HG03095 (cell line): ENCODE results near the gene MYLK2.

Source experiments
- ATAC-seq: cut with Tn5 transposase; IDR thresholded peaks from one replicate; pipeline ENCODE4 v1.9.1; 2021; ENCODE audit warnings: moderate library complexity; ENCODE audit not compliant: unreplicated experiment

MYLK2 gene

DNA sequence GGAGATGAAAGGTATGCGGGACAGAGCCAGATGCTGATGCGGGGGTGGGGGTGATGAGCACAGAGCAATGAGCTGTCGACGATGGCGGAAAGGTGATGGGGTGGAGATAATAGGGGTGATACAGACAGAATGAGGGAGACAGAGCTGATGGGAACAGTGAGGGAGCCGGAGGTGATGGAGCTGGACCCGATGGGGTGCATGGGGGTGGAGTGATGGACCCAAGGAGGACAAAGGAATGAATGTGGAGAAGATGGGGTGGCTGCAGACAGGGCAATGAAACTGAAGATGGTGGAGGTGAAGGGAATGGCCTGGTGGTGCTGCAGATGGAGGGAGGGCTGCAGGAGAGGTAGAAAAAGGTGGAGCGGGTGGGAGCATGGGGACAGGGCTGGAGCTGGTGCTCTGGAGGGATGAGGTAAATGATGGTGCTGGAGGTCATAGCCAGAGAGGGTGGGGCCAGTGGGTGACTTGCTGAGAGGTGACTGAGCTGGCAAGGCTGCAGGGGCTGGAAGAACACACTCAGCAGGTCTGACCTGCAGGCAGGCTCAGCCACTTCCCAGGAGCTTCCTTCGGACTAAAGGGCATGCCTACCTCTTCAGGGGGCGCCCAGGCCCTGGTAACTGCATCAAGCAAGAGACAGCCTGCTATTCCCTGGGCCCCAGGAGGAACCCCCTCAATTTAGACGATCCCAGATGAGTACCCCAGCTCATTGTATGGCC is 32.2 kb downstream of the MYLK2 start:
- ATAC-seq = no peak

DNA sequence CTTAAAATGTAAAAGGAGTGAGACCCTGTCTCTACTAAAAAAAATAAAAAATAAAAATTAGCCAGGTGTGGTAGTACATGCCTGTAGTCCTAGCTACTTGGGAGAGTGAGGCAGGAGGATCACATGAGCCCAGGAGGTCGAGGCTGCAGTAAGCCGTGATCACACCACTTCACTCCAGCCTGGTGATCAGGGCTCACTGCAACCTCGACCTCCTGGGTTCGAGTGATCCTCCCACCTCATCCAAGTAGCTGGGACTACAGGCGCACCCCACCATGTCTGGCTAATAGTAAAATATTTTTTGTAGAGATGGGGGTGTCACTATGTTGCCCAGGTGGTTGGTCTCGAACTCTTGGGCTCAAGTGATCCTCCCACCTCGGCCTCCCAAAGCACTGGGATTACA is 34.3 kb downstream of the MYLK2 start:
- no peak for ATAC-seq

DNA sequence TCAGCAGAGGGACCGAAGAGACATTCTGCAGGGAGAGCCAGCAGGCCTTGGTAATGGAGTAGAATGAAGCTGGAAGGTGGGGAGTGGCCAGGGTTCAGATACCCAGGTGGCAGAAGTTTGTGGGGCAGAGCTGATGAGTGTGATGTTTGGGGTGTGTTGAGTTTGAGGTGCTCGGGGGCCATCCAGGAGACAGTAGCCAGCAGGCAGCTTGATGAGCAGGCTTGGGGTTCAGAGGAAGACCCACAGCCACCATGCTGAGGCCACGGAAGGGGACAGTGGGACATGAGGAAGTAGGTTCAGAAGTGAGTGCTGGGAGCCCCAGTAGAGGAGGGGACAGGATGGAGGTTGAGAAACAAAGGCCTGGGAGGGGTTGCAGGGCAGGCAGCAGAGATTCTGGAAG is 37.4 kb downstream of the MYLK2 start:
- ATAC-seq = no peak

DNA sequence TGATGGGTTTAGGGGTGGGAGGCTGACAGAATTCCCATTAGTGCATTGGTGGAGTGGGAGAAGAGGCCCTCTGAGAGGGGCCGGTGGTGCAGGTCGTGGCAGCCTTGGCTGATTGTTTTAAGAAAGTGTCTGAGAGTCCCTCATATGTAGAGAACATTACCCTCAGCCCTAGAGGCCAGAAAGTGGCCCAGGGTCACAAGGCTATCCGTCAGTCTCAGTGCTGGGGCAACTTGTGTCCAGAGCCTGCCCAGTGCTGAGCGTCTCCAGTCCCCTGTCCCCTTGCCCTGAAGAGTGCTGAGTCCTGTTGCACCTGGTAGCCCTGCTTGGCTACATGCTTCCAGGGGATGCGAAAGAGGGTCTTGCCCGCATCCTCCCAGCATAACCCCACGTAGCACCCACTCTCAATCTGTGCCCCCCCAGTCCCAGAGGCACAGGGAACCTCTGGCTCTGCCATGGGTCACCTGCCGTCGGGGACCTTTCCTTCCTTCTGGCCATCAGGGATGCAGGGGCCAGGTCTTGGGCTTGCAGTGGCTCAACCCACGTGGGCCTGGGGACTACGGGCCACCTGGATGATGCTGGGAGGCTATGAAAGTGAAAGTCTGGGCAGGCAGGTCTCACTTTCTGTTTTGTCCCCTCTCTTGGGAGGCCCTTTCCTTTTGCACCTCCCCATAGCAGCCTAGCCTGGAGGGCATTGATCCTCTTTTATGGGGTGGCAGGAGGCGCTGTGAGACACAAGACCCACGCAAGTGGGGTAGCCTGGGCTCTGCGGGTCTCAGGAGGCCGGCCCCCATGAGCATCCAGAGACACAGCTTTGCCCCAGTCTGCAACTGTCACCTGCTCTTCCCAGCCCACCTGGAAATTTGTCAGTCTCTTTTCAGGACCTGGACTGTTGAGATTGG is 39.0 kb downstream of the MYLK2 start:
- peak; percentile 57 for ATAC-seq

DNA sequence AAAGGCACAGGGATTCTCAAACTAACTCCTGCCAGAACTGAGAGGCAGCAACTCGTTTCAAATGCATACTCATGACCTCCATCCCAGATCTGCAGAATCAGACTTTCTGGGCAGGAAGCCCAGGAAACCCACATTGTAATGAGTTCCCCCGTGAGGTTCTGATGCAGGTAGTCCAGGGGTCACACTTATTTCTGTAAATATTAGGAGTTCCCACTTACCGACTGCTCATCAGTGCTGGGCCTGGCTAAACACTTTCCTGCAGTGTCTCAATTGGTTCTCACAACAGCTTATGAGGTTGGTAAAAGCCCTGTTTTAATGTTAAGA is 39.6 kb downstream of the MYLK2 start:
- ATAC-seq = no peak

DNA sequence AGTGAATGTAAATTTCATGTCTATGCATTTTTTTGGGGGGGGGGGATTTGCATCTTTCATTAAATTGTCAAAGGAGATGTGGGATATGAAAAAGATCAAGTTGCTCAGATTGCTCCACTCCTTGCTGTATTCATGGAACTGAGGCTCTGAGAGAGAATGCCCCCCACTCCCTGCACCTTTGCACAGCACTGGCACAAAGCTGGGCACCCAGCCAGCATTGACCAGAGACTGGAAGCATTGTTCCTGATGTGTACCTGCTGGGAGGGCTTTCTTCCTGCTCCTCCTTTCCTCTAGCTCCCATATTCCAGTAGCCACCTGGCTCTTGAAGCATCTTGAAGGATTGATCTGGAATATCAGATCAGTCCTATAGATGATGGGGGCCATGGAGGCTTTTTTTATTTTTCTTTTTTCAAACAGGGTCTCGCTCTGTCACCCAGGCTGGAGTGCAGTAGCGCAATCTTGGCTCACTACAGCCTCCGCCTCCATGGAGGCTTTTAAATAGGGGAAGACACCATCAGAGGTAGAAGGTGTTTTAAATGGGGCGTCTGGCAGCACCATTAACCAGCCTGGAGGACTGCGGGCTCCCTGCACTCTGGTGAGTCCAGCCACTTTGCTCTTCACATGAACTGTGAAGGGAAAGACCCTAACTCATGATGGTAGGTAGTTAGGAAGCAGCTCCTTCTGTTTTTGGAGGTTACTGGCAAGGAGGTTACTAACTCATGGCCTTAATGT is 40.3 kb downstream of the MYLK2 start:
- no peak for ATAC-seq

DNA sequence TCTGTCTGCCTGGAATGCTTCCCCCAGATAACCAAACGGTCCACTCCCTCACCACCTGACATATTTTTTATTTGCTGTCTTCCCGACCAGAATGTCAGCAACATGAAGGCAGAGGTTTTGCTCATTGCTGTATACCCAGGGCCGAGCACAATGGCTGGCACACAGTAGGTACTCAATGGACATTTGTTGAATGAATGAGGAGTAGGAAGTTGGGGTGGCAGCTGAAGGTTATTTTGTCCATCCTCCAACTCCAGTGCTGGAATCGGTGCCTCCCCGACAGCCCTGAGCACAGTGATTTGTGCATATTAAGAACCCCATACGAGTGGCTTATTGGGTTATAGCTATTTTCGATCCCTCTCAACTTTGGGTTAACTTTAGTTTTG is 40.8 kb downstream of the MYLK2 start:
- ATAC-seq = no peak

DNA sequence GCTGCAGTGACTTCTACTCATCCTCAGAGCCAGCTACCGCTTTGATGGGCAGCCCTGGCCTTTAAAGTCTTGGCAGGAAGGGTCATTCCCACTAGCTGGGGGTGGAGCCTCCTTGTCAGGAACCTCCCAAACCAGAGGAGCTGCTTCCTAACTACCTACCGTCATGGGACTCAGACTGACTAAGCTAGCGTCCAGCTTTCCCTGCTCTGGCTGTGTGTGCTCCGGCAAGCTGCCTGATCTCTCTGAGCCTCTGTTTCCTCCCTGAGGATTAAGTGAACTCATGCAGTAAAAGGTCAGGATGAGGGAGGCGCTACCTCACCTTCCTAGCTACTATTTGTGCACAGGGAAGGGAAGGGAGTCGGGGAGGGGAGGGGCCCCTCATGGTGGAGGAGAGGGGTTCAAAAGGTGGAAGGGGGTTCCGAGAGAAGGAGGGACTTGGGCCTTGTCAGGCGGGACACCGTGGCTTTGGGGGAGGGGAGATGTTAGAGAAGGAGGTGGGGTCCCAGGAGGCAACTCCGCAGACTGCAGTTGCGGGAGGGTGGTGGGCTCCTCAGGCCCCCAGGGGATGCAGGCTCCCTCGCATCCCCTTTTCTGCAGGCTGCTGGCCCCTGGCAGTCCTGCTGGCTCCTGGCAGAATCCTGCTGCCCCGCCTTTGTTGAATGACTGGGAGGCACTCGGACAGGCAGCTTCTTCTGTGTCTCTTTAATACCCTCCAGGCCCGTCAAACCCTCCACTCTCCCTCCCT is 41.4 kb downstream of the MYLK2 start:
- no peak for ATAC-seq

DNA sequence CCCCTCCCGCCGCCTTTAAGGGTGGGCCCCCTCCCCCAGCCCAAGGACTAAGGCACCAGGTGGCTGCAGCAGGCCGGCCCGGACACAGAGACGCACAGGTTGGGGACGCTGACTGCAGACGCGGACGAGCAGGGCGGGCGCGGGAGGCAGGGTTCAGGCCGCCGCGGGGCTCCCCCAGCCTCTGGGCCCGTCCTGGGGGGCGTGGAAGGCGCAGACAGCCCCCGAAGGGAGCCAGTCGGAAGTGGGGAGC is 41.9 kb downstream of the MYLK2 start:
- ATAC-seq = no peak

DNA sequence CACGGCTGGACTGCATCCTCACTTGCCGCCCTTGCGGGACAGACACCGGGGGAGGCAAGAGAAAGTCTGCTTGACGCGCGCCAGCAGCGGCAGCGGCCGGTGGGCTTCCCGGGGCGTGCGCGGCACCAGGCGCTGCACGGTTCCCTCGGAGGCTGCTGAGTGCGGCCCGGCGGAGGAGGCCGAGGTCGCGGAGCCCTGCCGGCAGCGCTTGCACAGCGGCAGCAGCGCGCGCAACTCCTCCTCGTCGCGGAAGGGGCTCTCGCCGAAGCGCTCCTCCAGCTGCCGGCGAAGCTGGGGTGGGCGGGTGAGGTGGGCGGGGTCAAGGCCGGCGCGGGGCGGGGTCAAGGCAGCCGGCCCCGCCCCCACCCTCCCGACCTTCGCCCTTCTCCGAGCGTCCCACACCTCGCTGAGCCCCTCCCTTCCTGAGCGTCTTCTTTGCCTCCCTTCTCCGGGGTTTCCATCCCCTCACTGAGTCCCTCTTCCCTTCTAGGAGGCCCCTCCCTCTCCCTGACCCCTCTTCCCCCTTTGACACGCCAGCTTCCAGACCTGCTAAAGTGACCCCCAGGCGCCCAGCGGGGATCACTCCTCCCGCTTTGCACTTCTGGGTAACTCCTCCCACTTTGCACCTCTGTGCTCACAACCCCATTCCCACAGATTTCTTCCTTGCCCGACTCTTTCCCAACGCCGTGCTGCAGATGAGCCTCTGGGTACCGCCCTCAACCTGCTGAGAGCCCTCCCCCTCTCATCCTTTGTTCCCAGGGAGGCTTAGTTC is 42.4 kb downstream of the MYLK2 start:
- no peak for ATAC-seq

DNA sequence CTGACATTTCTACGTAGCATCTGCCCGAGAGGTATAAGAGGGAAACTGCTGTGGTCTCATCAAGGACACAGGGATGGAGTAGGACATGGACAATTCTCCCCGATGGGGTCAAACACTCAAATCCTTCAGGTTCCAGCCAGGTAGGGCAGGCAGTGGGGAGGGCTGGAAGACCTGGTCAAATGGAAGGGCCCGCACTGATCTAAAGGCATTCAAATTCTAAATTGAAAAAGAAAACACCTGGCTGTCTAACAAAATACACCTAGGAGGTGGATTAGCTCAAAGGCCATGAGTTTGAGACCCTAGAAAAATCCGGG is 43.0 kb downstream of the MYLK2 start:
- no peak for ATAC-seq

DNA sequence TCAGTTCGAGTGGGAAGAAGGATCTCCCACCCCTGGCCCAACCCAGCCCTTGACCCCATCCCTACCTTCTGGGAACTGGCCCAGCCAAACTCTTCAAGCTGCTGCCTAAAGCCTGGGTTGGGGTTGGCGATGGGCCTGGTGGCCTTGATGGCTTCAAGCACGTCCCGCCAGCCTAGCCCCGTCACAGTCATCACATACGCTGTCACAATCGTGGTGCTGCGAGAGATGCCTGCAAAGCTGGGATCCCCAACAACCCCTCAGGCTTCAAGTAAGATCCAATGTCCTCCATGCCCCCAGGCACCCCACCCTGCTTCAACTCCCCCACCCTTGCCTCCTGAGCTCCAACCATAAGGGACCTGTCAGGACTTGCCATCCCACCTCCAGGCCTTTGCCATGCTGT is 43.4 kb downstream of the MYLK2 start:
- no peak for ATAC-seq

DNA sequence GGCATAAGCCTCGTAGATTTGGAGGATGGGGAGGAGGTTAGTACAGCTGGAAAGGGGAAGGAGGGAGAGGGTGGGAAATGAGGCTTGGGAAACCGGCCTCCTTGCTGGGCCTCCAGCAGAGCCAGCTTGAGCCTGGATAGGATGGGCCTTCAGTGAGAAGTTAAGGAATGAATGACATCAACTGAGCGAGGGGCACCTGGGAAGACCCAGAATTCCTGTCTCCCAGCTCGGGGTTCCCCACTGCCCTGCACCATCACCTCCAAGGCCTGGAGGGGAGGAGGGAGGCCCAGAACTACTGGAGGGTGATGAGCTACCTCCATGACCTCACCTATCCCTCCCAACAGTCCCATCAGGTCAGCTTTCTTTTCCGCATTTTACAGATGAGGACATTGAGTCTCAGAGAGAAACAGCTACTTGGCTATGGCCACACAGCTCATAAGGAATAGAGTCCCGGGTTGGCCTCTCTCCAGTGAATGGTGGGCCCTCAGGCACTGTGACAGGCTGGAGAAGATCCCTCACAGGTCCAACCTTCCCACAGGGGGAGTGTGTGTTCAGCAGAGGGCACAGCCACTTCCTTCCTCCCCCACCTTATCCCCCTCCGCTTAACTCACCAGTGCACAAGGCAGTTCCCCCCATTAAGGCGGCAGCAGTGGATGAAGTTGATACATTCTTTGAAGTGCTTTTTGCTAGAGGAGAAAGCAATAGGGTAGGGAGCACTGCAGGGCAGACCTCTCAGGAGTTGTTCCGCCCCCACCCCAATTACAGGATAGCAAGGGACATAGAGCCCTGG is 44.3 kb downstream of the MYLK2 start:
- no peak for ATAC-seq

DNA sequence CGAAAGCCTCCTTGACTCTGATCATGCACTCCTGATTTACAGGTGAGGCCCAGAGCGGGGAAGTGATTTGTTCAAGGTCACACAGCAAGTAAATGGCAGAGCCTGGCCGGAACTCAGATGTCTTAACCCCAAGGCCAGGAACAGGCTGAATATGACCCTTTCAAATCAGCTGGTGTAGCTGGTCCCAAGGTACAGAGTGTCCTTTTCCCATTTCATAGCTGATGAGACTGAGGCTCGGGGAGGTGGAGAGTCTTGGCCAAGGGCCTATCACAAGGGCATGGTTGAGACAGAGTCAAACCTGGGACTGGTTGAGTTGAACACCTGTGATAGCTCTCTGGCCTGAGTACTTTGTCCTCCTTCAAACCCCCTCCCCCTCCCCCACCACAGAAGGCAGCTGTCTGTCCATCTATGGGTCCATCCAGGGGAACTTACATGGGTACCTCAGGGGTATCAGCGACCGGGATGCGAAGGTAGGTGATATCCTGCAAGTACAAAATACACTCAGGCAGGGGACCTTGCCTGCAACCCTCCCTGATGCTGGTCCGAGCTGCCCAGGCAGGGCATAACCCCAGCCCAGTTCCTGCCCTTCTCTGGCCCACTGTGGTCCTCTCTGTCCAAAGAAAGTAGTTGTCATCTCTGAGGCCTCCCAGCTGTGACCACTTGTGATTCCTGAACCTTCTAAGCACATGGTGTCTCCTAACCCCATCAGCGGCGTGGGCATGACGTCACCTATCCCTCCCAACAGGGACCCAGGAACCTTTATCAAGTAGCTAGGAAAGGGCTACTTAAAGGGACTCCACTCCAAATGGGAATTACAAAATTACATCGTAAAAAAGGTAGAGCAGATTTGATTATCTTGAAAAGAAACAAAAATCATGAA is 45.6 kb downstream of the MYLK2 start:
- no peak for ATAC-seq

DNA sequence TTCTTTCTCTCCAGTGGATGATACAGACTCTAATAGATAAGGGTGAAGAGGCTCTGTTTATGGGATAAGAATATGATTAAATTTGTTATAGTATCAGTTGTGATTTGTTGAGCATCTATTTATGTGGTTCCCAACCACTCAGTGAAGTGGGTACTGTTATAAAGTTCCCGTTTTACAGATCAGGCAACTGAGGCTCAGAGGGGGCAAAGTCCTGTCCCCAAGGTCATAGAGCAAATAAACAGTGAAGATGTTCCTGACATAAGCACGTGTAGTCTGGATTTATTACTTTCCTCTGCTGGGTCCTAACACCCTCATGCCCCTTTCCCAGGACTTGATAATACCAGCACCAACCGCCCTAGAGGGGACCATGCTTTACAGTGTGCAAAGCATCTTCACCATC is 47.1 kb downstream of the MYLK2 start:
- no peak for ATAC-seq

DNA sequence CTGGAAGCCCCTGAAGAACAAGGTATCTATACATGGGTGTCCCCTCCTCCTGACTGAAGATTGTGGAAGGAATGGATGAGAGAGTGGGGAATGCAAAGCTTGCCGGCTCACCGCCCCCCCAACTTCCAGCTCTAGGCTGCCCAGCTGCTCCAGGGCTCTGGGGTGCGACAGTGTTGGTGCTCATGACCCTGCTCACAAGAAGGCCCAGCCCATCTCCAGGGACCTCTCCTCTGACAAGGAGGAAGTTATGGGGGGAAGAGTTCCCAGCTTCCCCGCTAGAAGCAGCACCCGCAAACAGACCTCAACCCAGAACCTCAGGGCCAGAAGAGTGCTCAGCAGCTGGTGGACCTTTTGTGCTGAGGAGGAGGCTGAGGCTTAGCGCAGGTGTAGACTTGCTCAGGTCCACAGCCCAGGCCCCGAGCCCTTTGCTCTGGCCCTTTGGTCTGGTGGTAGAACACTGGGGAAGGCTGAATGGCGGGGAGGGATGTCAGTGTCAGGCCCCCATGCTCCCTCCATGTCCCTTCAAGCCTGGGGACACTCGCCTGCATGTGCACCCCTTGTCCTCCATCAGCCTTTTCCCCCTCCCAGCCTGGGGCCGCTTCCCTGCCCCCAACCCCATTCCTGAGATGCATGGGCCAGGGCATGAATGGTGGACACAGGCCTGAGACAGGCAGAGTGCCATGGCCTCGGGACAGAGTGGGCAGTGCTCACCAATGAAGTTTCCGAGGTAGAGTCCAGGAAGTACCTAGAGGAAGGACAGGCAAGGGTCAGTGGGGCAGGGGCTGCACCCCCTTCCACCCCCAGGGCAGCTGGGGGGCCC is 49.9 kb downstream of the MYLK2 start:
- ATAC-seq = no peak

DNA sequence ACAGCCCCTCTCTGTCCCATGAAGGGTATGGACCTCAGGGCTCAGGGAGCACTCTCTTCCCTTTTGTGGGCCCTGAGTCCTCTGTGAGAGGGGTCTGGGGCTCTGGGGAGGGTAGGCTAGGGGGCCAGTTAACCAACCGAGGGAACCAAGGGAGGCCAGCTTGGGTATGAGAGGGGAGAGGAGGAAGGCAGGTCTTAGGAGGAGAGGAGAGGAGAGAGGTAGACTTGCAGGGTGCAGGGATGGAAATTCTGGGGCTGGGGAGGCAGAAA is 50.5 kb downstream of the MYLK2 start:
- no peak for ATAC-seq

DNA sequence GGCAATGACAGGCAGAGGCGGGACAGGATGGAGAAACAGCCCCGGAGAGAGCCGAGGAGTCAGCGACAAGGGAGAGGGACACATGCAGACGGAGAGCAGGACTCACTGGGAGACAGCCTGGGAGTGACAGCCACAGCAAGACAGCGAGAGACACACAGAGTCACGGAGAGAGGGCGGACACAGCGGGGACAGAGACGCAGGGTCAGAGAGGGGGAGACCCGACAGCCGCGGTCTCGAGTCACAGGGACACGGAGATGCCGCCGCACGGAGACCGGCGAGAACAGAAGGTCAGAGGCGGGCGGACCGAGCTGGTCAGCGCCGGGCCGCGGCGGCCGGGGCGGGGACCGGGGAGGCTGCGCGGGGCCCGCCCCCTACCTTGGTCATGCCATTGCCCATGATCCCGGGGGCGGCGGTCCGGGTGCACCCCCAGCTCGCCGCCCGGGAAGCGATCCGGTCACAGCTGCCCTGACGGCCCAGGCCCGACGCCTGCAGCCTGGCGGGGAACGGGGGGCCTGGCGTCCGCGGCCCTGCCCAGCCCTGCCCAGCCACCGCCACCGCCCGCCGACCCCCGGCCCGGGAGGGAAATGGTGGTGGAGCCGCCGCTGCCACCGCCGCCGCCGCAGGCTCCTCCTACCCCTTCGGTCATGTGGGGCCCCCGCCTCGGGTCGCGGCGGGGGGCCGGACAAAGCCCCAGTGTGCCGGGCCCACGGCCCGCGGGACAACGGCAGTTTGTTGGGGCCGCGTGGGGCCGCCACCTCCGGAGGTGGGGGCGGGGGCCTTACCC is 51.0 kb downstream of the MYLK2 start, which contains the start of the genes DUSP15 and TTLL9:
DUSP15 (minus strand) TSS at position 586 of the 784 bp plus-strand sequence; CDS start at position 396, 190 bp downstream.
TTLL9 (plus strand) TSS at position 693 of the 784 bp plus-strand sequence. CDS start 493 bp downstream, outside the sequence.
- ATAC-seq = no peak
